Hepatocyte (in vitro differentiated cells): ENCODE results near the gene PRDM10. TPM values are rescaled to one million over a fixed set of nuclear protein-coding genes. Genes with fewer than 3 reads are reported as not detected.

ENCODE experiments used
- DNase-seq: peaks from one replicate; pipeline ENCODE4 v3.0.0-alpha.2; 2016; ENCODE audit warnings: low spot score
- H2AFZ ChIP-seq: fragments of 200-600 bp; sonication (generic); 2 replicates; pipeline ENCODE4 v1.6.0; 2016; ENCODE audit warnings: antibody characterized with exemption, mild to moderate bottlenecking
- H3K27ac ChIP-seq: fragments of 200-600 bp; sonication (generic); 2 replicates; pipeline ENCODE4 v1.5.1; 2016; ENCODE audit warnings: mild to moderate bottlenecking
- H3K27me3 ChIP-seq: fragments of 200-600 bp; sonication (generic); 2 replicates; pipeline ENCODE4 v1.6.1; 2016
- H3K36me3 ChIP-seq: fragments of 200-600 bp; sonication (generic); replicated peaks from 2 replicates; pipeline ENCODE4 v1.5.1; 2016; ENCODE audit warnings: low read depth; ENCODE audit not compliant: insufficient read depth
- H3K4me1 ChIP-seq: fragments of 200-600 bp; sonication (generic); 2 replicates; pipeline ENCODE4 v1.5.1; 2016; ENCODE audit warnings: mild to moderate bottlenecking, moderate library complexity; ENCODE audit not compliant: insufficient read depth
- H3K4me2 ChIP-seq: fragments of 200-600 bp; sonication (generic); 2 replicates; pipeline ENCODE4 v1.6.0; 2016
- H3K4me3 ChIP-seq: fragments of 200-600 bp; sonication (generic); 2 replicates; pipeline ENCODE4 v1.5.1; 2016; ENCODE audit warnings: mild to moderate bottlenecking
- H3K79me2 ChIP-seq: fragments of 200-600 bp; sonication (generic); 2 replicates; pipeline ENCODE4 v1.6.0; 2017; ENCODE audit warnings: mild to moderate bottlenecking
- H3K9me2 ChIP-seq: fragments of 200-600 bp; sonication (generic); replicated peaks from 2 replicates; pipeline ENCODE4 v1.6.0; 2017; ENCODE audit warnings: mild to moderate bottlenecking; ENCODE audit not compliant: insufficient read depth
- H3K9me3 ChIP-seq: fragments of 200-600 bp; sonication (generic); 2 replicates; pipeline ENCODE4 v1.5.1; 2016; ENCODE audit warnings: low read depth, mild to moderate bottlenecking
- H4K20me1 ChIP-seq: fragments of 200-600 bp; sonication (generic); 2 replicates; pipeline ENCODE4 v1.6.0; 2016; ENCODE audit warnings: mild to moderate bottlenecking; ENCODE audit not compliant: insufficient read depth, poor library complexity, severe bottlenecking
- CTCF ChIP-seq: fragments of 200-600 bp; sonication (generic); IDR thresholded peaks from 2 replicates; pipeline ENCODE4 v1.5.1; 2016; ENCODE audit warnings: antibody characterized with exemption, mild to moderate bottlenecking; ENCODE audit not compliant: poor library complexity
- EZH2 ChIP-seq: fragments of 200-600 bp; sonication (generic); IDR thresholded peaks from 2 replicates; pipeline ENCODE4 v1.6.1; 2016; ENCODE audit warnings: antibody characterized with exemption, mild to moderate bottlenecking, borderline replicate concordance
- EZH2phosphoT487 ChIP-seq: fragments of 200-600 bp; sonication (generic); IDR thresholded peaks from one replicate; pipeline ENCODE4 v1.6.1; 2018; ENCODE audit warnings: antibody characterized with exemption, mild to moderate bottlenecking, low read depth, moderate library complexity; ENCODE audit not compliant: unreplicated experiment, severe bottlenecking
- WGBS: methylation state at CpG from one replicate; pipeline ENCODE4 v1.1.6; 2016; ENCODE audit warnings: low lambda C conversion rate; ENCODE audit errors: missing lambda C conversion rate; 5-methylcytosine and 5-hydroxymethylcytosine counted together
- polyA plus RNA-seq: library from polyadenylated mRNA; unstranded; fragments of >200 nt; fragmentation: Nextera tagmentation; extraction: Ambion mirVana; gene quantifications from 2 replicates; pipeline ENCODE4 v1.2.1, GENCODE V29; 2016
- total RNA-seq: library from RNA; depleted of rRNA; stranded (reverse); fragments of >200 nt; gene quantifications from 2 replicates; pipeline ENCODE4 v1.2.3, GENCODE V29; 2014

Gene PRDM10
- total and polyA plus RNA-seq, 2 experiments from 2014 or later = 3.8 to 7.1 TPM

GRCh38 chr11:129918361-129918760 lies 84.3 kb downstream of the PRDM10 start:
- no peaks in the 10 kb centered on the region for H3K9me2 ChIP-seq
- no peaks in the 10 kb centered on the region for H4K20me1 ChIP-seq
- H3K79me2 ChIP-seq = no peaks in the 10 kb centered on the region
- no peaks in the 10 kb centered on the region for H3K27me3 ChIP-seq
- H3K9me3 ChIP-seq = no peaks in the 10 kb centered on the region
- WGBS = 98% methylated on average over 22 of the region's 22 CpGs
- no peaks in the 10 kb centered on the region for H3K36me3 ChIP-seq
- no peak overlapping the region for H3K4me2 ChIP-seq
- H3K4me1 ChIP-seq = no peaks in the 10 kb centered on the region
- DNase-seq = no peak
- TF ChIP-seq EZH2 (no peak), EZH2phosphoT487 (no peak), CTCF (no peak)
- no peak overlapping the region for H3K4me3 ChIP-seq
- no peak overlapping the region for H3K27ac ChIP-seq
- no peak overlapping the region for H2AFZ ChIP-seq

GRCh38 chr11:129917231-129917630 lies 85.4 kb downstream of the PRDM10 start:
- Histone ChIP-seq H3K4me3 (no peak overlapping the region), H3K9me3 (no peaks in the 10 kb centered on the region), H4K20me1 (no peaks in the 10 kb centered on the region), H2AFZ (no peak overlapping the region), H3K36me3 (no peaks in the 10 kb centered on the region), H3K27me3 (no peaks in the 10 kb centered on the region), H3K9me2 (no peaks in the 10 kb centered on the region), H3K27ac (no peak overlapping the region), H3K4me1 (no peaks in the 10 kb centered on the region), H3K79me2 (no peaks in the 10 kb centered on the region), H3K4me2 (no peak overlapping the region)
- DNase-seq = no peak
- TF ChIP-seq CTCF (no peak), EZH2phosphoT487 (no peak), EZH2 (no peak)
- 95% methylated on average over 2 of the region's 2 CpGs for WGBS

- Histone ChIP-seq H3K9me3 (no peaks in the 10 kb centered on the region), H3K27me3 (no peaks in the 10 kb centered on the region), H2AFZ (no peak overlapping the region), H3K4me3 (no peak overlapping the region), H3K4me1 (no peaks in the 10 kb centered on the region), H3K9me2 (no peaks in the 10 kb centered on the region), H3K36me3 (no peaks in the 10 kb centered on the region), H3K4me2 (no peak overlapping the region), H4K20me1 (no peaks in the 10 kb centered on the region), H3K27ac (no peak overlapping the region), H3K79me2 (no peaks in the 10 kb centered on the region)
- no peak for DNase-seq
- 72% methylated on average over 3 of the region's 3 CpGs for WGBS
- no peak for TF ChIP-seq CTCF
These were observed 91.3 kb downstream of the PRDM10 start for GRCh38 chr11:129911298-129911697.

GRCh38 chr11:129910360-129910759 lies 92.3 kb downstream of the PRDM10 start:
- Histone ChIP-seq H3K4me3 (no peak overlapping the region), H3K4me1 (no peaks in the 10 kb centered on the region), H3K79me2 (no peaks in the 10 kb centered on the region), H3K9me2 (no peaks in the 10 kb centered on the region), H3K27ac (no peak overlapping the region), H3K36me3 (no peaks in the 10 kb centered on the region), H3K27me3 (no peaks in the 10 kb centered on the region), H2AFZ (no peak overlapping the region), H3K4me2 (no peak overlapping the region), H4K20me1 (no peaks in the 10 kb centered on the region), H3K9me3 (no peaks in the 10 kb centered on the region)
- no peak for DNase-seq
- 73% methylated on average over 7 of the region's 7 CpGs for WGBS
- TF ChIP-seq EZH2phosphoT487 = no peak
- TF ChIP-seq CTCF = no peak
- no peak for TF ChIP-seq EZH2
